ENCODE measurements around the gene IMPACT. TPM values are rescaled to one million over a fixed set of nuclear protein-coding genes. Genes with fewer than 3 reads are reported as not detected.

The IMPACT gene
- total RNA-seq, 1 experiment from 2014 or later = 36.2 TPM

- H3K4me3 ChIP-seq (ENCODE audit: low read depth in 2 of 2, low read length in 2 of 2) = peak overlapping the region; percentile 70 to 72
- no peak for DNase-seq (ENCODE audit: low read depth, low spot score)
- H3K9me3 ChIP-seq (ENCODE audit: control insufficient read depth, insufficient read depth, low read depth, low read length) = peaks cover 4% of the 10 kb centered on the region; the same call in 1 of the 2 replicates
- ChIA-PET POLR2A (no interaction called here), CTCF (no interaction called here)
- TF ChIP-seq REST (IDR thresholded peaks at IDR 0.05; ENCODE audit: insufficient read depth in 1 of 2, low read depth in 2 of 2, low read length in 1 of 2) = no peak
- no peak for TF ChIP-seq SIN3A (IDR thresholded peaks at IDR 0.05; ENCODE audit: borderline replicate concordance, insufficient read depth, low read depth, low read length)
- TF ChIP-seq POLR2AphosphoS5 (IDR thresholded peaks at IDR 0.05; ENCODE audit: low read depth, low read length) = no peak
- TF ChIP-seq TCF7L2 (IDR thresholded peaks at IDR 0.05; ENCODE audit: low read depth, low read length) = no peak
- TF ChIP-seq CTCF (IDR thresholded peaks at IDR 0.05) = no peak
- intact Hi-C loops (cut with micrococcal nuclease; ENCODE audit: unreplicated experiment) (loop anchor here (5.0 kb wide), 1 partner anchor 194 kb away; no protein-coding TSS in a partner anchor), in situ Hi-C loops (cut with HindIII; ENCODE audit: low pct_unique_long_range_greater_than_20kb, low sequenced_read_pairs) (no loop called here)
- ATAC-seq = no peak
- H3K36me3 ChIP-seq (ENCODE audit: control insufficient read depth, insufficient read depth, low read length) = peaks cover 3% of the 10 kb centered on the region
- peak overlapping the region; percentile 92 for H3K27ac ChIP-seq (ENCODE audit: low read length)
- peaks cover 4% of the 10 kb centered on the region for H3K27me3 ChIP-seq (ENCODE audit: control insufficient read depth, insufficient read depth, low read length)
- BruUV-seq (replicated peaks) = TSS peak; percentile 98
- peaks cover 4% of the 10 kb centered on the region; the same call in 1 of the 2 replicates for H3K4me1 ChIP-seq (ENCODE audit: control insufficient read depth, insufficient read depth, low read length)
Measured at GRCh38 chr18:24426073-24426397, 435 bp upstream of the IMPACT start.

- Histone ChIP-seq H3K9me3 (ENCODE audit: control insufficient read depth, insufficient read depth, low read depth, low read length) (peaks cover 4% of the 10 kb centered on the region; the same call in 1 of the 2 replicates), H3K27ac (ENCODE audit: low read length) (peak overlapping the region; percentile 95), H3K36me3 (ENCODE audit: control insufficient read depth, insufficient read depth, low read length) (peaks cover 3% of the 10 kb centered on the region), H3K27me3 (ENCODE audit: control insufficient read depth, insufficient read depth, low read length) (peaks cover 4% of the 10 kb centered on the region), H3K4me1 (ENCODE audit: control insufficient read depth, insufficient read depth, low read length) (peaks cover 4% of the 10 kb centered on the region; the same call in 1 of the 2 replicates), H3K4me3 (ENCODE audit: low read depth in 2 of 2, low read length in 2 of 2) (peak overlapping the region; percentile 70 to 72)
- intact Hi-C loops (cut with micrococcal nuclease; ENCODE audit: unreplicated experiment) (loop anchor here (5.0 kb wide), 1 partner anchor 195 kb away; no protein-coding TSS in a partner anchor), in situ Hi-C loops (cut with HindIII; ENCODE audit: low pct_unique_long_range_greater_than_20kb, low sequenced_read_pairs) (no loop called here)
- CTCF ChIA-PET = no interaction called here
- no TSS peak for BruUV-seq (replicated peaks)
- no peak for TF ChIP-seq SIN3A (IDR thresholded peaks at IDR 0.05; ENCODE audit: borderline replicate concordance, insufficient read depth, low read depth, low read length)
- no peak for TF ChIP-seq CTCF (IDR thresholded peaks at IDR 0.05)
- TF ChIP-seq TCF7L2 (IDR thresholded peaks at IDR 0.05; ENCODE audit: low read depth, low read length) = no peak
- no peak for TF ChIP-seq POLR2AphosphoS5 (IDR thresholded peaks at IDR 0.05; ENCODE audit: low read depth, low read length)
- no peak for TF ChIP-seq REST (IDR thresholded peaks at IDR 0.05; ENCODE audit: insufficient read depth in 1 of 2, low read depth in 2 of 2, low read length in 1 of 2)
- no peak for DNase-seq (ENCODE audit: low read depth, low spot score)
- POLR2A ChIA-PET = interaction anchor here (0.7 kb wide), 1 partner anchor 32 kb away, joined by 8 read pairs; no protein-coding TSS in a partner anchor
- no peak for ATAC-seq
Measured at GRCh38 chr18:24427484-24427883, 1.0 kb downstream of the IMPACT start.

Data from Panc1 (cell line).